ENCODE results near the gene PLEKHM2. TPM values are rescaled to one million over a fixed set of nuclear protein-coding genes. Genes with fewer than 3 reads are reported as not detected.
"Not testable (repeated sequence)": the region's sequence is repeated elsewhere in the genome, so short reads cannot be mapped to it uniquely, and the experiment has no call there.

PLEKHM2 gene
- total RNA-seq, 1 donor from 2014 or later = 67.7 TPM

DNA sequence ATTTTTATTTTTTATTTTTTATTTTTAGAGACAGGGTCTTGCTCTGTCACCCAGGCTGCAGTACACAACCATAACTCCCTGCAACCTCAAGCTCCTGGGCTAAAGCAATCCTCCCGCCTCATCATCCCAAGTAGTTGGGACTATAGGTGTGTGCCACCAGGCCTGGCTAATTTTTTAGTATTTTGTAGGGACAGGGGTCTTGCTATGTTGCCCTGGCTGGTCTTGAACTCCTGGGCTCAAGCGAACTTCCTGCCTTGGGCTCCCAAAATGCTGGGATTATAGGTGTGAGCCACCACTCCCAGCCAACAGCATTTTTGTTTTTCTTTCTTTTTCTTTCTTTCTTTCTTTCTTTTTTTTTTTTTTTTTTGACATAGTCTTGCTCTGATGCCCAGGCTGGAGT, 14.1 kb downstream of the PLEKHM2 start:
- DNase-seq (ENCODE audit: extremely low read depth, low read depth, low spot score) = no peak

DNA sequence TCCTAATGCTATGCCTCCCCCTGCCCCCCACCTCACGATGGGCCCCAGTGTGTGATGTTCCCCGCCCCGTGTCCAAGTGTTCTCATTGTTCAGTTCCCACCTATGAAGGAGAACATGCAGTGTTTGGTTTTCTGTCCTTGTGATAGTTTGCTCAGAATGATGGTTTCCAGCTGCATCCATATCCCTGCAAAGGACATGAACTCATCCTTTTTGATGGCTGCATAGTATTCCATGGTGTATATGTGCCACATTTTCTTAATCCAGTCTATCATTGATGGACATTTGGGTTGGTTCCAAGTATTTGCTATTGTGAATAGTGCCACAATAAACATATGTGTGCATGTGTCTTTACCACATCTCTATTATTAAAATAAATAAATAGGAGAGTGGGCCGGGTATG, 15.2 kb downstream of the PLEKHM2 start:
- not testable (repeated sequence) for DNase-seq (ENCODE audit: extremely low read depth, low read depth, low spot score)

DNA sequence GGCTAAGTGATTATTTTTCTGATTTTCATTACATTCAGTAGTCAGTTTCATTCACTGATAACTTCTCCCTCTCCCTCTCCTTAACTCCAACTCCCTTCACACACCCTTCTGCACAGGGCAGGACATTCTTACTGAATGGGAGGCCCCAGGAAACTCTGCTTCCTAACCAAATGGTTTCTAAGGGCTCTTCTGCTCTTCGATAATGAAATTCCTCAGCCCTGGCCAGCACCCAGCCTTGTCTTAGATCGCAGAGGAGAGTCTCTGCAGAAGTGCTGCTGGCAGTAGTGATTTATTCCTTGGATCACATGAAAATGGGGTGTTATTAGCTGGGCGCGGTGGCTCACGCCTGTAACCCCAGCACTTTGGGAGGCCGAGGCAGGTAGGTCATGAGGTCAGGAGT, 16.4 kb downstream of the PLEKHM2 start:
- no peak for DNase-seq (ENCODE audit: extremely low read depth, low read depth, low spot score)

DNA sequence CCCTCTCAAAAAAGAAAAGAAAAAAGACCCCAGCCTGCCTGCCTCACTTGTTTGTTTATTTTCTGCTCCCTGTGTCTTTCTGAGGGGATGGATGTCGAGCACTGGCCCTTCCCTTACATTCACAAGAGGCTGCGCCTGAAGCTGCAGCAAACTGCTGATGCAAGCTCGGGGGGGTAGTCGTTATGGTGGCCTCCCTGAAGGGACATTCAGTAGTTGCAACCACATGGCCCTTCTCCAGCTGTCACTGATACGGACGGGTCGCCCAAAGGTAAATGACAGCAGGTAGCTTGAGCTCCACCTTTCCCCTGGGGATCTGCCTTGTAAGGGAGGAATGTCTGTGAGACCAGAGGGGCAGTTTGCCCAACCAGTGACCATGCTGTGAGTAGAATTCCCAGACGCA, 17.7 kb downstream of the PLEKHM2 start:
- no peak for DNase-seq (ENCODE audit: extremely low read depth, low read depth, low spot score)

DNA sequence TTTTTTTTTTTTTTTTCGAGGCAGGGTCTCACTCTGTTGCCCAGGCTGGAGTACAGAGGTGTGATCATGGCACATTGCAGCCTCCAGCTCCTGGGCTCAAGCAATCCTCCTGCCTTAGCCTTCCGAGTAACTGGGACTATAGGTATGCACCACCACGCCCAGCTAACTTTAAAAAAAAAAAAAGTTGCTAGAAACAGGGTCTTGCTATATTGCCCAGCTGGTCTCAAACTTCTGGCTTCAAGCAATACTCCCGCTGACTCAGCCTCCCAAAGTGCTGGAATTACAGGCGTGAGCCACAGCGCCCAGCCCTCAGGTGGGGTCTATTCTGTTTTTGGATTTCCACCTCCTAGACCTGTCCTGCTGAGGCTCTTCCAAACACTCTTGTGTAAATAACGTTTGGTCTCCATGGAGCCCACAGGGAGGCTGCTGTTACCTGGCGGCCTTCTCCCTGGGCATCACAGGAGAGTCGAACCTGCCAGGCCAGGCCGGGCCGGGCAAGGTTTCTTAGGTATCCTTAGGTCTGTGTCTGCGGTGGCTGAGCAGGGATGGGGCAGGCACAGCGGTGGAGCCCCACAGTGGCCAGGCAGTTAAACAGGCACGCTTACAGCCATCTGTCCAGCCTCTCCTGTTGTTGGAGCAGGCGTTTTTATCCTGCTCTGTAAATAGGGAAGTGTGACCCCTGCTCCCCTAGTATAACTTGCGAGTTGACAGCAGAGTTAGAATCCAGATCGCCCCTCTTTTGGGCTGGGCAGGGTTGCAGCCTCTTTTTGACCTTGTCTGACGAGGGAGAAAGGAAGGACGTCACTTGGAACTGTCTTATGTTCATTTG, 18.8 kb downstream of the PLEKHM2 start:
- DNase-seq (ENCODE audit: extremely low read depth, low read depth, low spot score) = no peak

DNA sequence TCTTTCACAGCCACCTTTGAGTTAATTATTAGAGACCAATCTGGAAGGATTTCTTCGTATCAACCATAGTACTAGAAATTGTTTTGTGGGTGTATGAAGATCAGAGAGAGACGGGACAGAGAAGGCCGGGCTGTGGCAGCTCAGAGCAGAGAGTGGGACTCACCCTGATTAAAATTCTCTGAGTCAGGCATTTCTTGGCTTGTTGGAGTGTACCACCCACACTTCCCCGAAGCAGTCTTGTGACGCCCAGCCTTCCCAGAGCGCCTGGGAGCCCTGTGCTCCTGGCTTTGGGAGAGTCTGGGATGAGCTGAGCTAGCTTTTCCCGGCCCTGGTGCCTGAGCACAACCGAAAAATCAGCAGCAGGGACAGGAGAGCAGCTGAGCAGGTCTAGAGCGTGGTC, 19.4 kb downstream of the PLEKHM2 start:
- DNase-seq (ENCODE audit: extremely low read depth, low read depth, low spot score) = no peak

DNA sequence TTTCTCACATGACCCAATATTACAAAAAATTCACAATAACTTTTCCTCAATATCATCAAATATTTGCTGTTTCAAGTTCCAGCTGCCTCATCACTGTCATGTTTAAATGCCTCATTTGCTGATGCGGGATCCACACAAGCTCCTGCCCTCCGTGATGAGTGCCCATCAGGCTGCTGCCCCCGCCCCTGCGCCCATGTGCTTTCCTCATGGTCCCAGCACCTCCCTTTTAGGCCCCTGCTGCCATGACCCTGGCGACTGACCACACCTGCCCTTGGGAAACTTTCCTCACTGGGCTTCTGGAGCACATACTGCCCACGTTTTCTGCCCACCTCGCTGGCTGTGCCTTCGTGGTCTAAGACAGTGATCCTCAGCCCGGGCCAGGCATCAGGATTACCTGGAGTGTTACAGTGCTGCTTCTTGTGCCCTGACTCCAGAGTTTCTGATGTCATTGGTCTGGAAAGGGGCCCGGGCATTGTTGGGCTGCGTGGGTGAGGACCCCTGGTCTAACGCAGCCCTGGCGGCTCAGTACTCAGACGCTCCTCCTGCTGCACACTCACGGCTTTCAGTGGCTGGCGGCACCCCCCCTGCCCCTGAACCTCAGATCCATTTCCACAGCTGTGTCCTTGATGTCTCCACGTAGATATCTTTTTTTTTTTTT, 20.5 kb downstream of the PLEKHM2 start:
- no peak for DNase-seq (ENCODE audit: extremely low read depth, low read depth, low spot score)

DNA sequence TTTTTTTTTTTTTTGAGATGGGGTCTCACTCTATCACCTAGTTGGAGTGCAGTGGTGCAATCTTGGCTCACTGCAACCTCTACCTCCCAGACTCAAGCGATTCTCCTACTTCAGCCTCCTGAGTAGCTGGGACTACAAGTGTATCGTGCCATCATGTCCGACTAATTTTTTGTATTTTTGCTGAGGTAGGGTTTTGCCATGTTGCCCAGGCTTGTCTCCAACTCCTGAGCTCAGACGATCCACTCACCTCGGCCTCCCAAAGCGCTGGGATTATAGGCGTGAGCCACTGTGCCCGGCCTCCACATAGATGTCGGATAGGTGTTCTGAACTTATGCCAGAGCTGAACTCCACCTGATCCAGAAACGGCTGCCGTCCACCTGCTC, 21.1 kb downstream of the PLEKHM2 start:
- DNase-seq (ENCODE audit: extremely low read depth, low read depth, low spot score) = no peak

DNA sequence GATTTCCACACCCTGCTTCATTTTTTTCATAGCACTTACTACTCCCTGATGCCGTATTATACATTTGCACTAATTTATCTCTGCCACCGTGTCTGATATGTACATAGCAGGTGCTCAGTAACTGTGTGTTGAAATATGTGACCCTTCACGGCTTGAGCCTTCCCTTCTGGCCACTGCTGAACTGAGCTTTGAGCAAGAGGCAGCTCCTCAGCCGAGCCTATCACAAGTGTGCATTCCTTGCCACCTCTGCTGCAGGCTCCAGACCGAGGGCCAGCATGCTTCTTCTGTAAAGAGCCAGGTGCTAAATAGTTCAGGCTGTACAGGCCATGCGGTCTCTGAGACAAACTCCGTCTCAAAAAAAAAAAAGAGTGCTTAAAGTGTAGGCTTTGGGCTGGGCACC, 22.6 kb downstream of the PLEKHM2 start:
- DNase-seq (ENCODE audit: extremely low read depth, low read depth, low spot score) = no peak

DNA sequence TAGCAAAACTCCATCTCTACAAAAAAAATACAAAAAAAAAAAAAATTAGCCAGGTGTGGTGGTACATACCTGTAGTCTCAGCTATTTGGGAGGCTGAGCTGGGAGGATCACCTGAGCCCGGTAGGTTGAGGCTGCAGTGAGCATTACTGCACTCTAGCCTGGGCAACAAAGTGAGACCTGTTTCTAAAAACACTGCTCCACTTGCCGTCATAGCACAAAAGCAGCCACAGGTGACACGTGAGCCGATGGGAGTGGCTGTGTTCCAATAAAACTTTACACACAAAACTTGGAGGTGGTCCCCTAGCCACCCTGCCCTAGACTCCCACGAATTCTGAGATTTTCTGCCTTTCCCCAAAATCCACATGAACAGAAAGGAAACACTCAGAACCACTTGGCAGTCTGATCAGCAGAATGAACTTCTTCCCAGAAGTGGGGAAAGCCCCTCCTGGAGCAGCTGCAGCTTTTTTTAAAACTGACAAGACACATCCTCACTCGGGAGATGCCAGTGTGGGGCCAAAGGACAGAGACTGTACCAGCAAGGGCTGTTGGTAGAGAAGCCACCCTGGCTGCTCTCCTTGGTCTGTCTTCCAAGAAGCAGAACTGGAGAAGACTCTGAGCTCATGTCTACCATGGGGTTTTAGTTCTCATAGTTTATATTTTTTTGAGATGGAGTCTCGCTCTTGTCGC, 23.3 kb downstream of the PLEKHM2 start:
- no peak for DNase-seq (ENCODE audit: extremely low read depth, low read depth, low spot score)

DNA sequence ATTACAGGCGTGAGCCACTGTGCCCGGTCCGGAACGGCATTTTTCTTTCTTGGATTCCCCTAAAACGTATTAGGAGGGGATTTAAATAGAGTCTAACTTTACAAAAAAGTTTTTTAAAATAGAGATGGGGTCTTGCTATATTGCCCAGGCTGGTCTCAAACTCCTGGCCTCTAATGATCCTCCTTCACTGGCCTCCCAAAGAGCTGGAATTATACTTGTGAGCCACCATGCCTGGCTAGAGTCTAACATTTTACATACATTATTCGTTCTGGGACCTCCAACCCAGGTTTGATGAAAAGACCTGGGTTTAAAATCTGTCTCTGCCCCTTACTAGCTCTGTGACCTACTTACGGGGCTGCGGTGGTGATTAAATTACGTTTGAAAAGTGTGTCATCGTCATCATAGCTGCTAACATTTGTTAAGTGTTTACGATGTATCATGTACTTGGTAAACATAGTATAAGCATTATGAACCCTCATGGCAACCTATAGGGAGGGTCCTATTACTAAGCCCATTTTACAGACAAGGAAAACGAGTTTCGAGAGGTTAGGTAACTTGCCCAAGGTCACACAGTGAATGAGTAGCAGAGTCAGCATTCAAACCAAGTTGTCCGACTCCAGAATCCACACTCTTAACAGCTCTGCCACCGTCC, 24.5 kb downstream of the PLEKHM2 start:
- DNase-seq (ENCODE audit: extremely low read depth, low read depth, low spot score) = no peak

DNA sequence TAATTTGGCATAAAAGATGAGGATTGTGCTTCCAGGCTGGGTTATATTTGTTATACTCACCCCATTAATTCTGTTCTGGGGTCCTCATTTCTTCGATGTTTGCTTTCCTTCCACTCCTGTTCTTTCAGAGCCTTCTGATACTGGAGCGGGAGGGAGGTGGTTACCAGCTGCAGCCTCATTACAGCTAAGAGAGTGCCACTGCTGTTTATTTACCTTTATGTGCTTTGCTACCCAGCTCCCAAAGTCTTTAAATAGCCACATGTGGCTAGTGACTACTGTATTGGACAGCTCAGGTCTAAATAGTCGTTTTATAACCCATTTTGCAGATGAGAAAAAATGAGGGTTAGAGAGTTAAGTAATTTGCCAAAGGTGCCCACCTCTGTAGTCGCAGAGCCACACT, 25.1 kb downstream of the PLEKHM2 start:
- no peak for DNase-seq (ENCODE audit: extremely low read depth, low read depth, low spot score)

DNA sequence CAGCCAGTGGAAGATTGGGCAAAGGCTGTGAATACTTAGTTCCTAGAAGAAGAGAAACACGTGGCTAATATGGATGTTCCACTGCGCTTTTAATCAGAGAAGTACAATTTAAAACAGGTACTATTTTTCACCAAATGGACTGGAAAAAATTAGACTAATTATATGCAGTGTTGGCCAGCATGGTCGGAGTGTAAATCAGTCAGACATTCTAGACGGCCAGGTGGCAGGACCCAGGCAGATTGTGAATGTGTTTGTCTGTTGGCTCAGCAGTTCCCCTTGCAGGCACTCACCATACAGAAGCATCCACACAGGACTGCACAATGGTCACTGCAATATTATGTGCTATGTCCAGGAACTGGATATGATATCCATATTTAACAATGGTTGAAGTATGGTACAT, 28.0 kb downstream of the PLEKHM2 start:
- DNase-seq (ENCODE audit: extremely low read depth, low read depth, low spot score) = no peak

DNA sequence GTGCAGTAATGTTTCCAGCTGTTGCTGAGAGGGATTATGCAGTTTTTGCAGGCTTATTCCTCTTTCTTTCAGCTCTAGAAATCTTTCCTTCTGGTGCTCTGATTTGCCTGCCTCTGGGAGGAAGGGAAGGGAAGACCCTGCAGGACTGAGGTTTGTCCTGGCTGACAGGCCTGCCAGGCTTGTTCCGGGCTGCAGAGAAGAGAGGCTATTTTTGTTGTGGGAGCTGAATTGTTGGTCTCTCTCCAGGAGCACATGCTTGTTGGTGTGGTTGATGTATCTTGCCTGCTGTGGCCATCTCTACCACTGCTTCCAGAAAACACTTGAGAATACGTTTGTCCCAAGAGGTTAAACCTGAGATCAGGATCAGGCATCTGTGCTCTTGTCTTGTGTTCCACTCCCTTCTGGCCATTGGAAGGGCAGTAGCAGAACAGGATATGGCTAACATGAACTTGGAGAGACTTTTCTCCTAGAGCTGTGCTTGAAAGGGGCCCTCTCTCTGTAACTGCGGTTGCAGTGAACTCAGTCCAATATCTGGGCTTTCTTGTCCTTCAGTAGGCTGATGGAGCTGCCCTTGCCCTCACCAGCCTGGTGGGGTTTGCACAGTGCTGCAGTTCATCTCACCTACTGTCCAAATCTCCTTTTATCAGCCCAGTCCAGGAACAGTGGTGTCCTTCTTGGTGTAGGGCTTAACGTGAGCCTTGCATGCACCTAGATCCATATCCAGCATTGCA, 30.5 kb downstream of the PLEKHM2 start:
- DNase-seq (ENCODE audit: extremely low read depth, low read depth, low spot score) = no peak

DNA sequence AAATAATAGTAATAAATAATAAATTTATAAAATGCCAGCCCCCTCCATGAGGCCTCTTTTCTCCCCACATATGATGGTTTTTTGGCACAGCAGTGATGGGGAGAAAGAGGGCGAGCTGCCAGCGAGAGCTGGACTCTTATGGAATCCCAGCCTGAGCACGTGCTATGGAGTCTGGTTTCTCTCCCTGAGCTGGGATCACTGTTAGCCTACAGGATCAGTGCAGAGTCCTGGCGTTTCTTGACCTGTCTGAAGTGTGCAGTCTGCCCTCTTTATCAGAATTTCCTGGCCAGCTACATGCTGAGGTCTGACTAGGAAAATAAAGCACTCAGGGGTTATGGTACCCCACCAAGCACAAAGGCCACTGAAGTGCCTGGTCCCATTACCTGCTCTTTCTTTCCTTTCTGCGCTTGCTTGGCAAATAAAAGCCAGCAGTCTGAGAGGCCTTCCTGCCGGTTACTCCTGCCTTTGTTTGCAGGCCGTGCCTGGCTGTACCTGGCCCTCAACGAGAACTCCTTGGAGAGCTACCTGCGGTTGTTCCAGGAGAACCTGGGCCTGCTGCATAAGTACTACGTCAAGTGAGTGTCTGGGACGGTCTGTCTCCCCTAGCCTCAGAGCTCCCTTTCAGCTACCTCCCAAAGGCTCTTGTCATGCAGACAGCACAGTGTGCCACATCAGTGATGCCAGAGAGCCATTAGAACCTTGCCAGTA, 33.5 kb downstream of the PLEKHM2 start:
- DNase-seq (ENCODE audit: extremely low read depth, low read depth, low spot score) = no peak

DNA sequence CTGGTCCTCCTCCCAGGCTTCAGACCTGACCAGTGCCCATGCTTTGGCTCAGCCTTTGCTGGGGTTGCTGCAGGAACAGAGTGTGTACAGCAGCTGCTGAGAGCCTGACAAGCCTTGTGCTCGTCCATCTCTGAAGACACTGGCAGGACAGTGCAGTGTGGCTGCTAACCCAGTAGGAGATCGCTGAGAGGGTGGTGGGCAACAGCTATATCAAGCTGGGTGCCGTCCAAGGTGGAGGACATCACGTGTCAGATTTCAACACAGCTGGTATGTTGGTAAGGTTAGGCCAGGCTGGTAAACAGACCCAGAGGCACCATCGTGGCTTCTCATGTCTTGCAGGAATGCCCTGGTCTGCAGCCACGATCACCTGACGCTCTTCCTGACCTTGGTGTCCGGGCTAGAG, 34.1 kb downstream of the PLEKHM2 start:
- no peak for DNase-seq (ENCODE audit: extremely low read depth, low read depth, low spot score)

DNA sequence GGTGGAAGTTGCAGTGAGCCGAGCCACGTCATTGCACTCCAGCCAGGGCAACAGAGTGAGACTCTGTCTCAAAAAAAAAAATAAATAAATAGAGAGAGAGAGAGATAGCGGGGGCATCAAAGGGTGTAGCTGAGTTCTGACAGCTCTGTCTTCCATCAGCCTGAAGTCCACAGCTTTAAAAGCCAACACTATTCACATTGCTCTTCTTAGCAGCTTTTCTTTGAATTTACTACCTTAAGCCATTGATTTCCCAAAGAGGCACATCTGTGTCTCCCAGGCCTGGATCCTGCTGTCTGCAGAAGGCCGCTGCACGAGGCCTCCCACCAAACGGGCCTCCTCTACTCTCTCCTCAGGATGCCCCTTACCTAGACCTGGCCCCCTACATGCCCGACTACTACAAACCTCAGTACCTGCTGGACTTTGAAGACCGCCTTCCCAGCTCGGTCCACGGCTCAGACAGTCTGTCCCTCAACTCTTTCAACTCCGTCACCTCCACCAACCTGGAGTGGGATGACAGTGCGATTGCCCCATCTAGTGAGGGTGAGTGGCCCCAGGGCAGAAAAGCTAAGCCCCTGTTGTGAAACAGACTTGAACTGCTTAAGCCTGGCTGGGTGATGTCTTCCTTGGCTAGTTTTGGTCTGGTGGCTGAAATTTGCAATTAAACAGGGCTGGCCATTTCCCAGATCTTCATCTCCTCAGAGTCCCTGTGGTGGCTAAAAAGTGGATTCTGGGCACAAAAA, 35.4 kb downstream of the PLEKHM2 start:
- DNase-seq (ENCODE audit: extremely low read depth, low read depth, low spot score) = no peak

DNA sequence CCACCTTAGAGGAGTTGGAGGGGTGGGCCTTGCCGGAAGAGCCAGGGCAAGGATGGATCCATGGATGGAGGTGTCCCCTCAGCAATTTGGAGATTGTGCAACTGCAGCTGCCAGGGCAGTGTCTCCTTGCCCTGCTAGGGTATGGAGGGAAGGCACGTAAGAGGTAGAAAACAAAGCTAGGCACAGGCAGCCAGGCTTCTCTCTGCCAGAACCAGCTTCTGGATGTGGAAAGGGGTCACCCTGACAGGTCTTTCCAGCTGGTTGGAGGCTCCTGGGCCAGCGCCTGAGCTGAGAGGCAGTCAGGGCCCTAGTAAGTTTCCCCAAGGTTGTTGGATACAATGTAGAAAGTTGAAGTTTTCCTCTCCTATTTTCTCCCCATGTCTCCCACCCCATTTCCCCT, 36.7 kb downstream of the PLEKHM2 start:
- DNase-seq (ENCODE audit: extremely low read depth, low read depth, low spot score) = no peak

DNA sequence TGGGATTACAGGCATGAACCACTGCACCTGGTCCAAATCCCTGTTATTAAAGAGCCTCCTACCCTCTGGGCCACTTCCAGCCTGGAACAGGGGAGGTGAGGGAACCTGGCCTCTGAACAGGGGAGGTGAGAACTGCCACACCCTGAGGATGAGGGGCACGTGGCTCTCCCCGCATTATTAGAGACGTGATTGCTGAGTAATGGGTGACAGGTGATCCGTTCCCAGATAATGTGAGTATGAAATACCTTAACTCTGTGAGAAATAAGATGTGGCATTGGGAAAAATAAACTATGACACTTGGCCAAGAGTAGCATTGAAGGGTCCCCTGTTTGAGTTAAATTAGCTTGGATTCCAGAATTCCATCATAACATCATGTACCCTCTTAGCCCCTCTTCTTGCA, 38.3 kb downstream of the PLEKHM2 start:
- DNase-seq (ENCODE audit: extremely low read depth, low read depth, low spot score) = no peak
